Subcutaneous abdominal adipose tissue (tissue), 5 donors: ENCODE data around the gene SDSL.

ENCODE experiments used
- H3K27ac ChIP-seq: one replicate; pipeline ENCODE4 v1.7.0; 2013; ENCODE audit warnings: low read depth, mild to moderate bottlenecking, inconsistent platforms, low read length, moderate library complexity
- H3K27me3 ChIP-seq, 5 donors: one replicate each; pipeline ENCODE4 v1.7.0; 2013; ENCODE audit warnings: low read length in 5 of 5, inconsistent platforms in 1 of 5; ENCODE audit not compliant: control insufficient read depth in 5 of 5, insufficient read depth in 4 of 5
- H3K36me3 ChIP-seq, 5 donors: one replicate each; pipeline ENCODE4 v1.7.0; 2013; ENCODE audit warnings: low read length in 5 of 5; ENCODE audit not compliant: control insufficient read depth in 5 of 5, insufficient read depth in 5 of 5
- H3K4me1 ChIP-seq, 5 donors: one replicate each; pipeline ENCODE4 v1.7.0; 2013; ENCODE audit warnings: low read length in 5 of 5, mild to moderate bottlenecking in 3 of 5, moderate library complexity in 1 of 5; ENCODE audit not compliant: control insufficient read depth in 5 of 5, insufficient read depth in 5 of 5
- H3K4me3 ChIP-seq, 5 donors: one replicate each; pipeline ENCODE4 v1.7.0; 2013; ENCODE audit warnings: low read length in 5 of 5, low read depth in 1 of 5
- H3K9ac ChIP-seq, 5 donors: one replicate each; pipeline ENCODE4 v1.7.0; 2013; ENCODE audit warnings: low read length in 5 of 5, mild to moderate bottlenecking in 4 of 5, moderate library complexity in 3 of 5
- H3K9me3 ChIP-seq, 5 donors: one replicate each; pipeline ENCODE4 v1.7.0; 2013; ENCODE audit warnings: low read length in 5 of 5; ENCODE audit not compliant: control insufficient read depth in 5 of 5
- donor health status: healthy.
- donor health status: healthy.
- donor health status: healthy.
- donor health status: healthy.
- donor health status: healthy.

SDSL gene

DNA sequence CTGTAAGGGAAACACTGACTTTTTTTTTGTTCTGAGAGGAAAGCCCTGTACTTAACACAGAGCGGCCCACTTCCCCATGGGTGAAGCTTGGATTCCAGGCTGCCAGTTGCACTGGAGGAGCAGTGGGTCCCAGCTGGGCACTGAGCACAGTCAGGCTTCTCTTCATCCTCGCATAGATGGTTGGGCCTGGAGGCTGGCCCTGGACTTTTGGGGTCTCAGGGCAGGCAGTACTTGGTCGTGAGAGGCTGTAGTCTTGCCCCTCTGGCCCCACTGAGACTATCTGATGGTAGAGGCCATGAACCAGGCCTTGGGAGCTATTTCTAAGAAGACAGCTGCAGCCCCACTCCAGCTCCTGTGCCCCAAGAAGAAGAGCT, 55.6 kb downstream of the SDSL start:
- peaks cover 66 to 79% (median 69%) of the 10 kb centered on the region in 5 donors for H3K27me3 ChIP-seq
- peaks cover 0 to 5% (median 0%) of the 10 kb centered on the region in 5 donors for H3K9me3 ChIP-seq
- H3K4me3 ChIP-seq = no peak overlapping the region
- H3K36me3 ChIP-seq = no peaks in the 10 kb centered on the region
- peaks cover 0 to 4% (median 0%) of the 10 kb centered on the region in 5 donors for H3K4me1 ChIP-seq
- no peak overlapping the region for H3K27ac ChIP-seq
- H3K9ac ChIP-seq = no peak overlapping the region

DNA sequence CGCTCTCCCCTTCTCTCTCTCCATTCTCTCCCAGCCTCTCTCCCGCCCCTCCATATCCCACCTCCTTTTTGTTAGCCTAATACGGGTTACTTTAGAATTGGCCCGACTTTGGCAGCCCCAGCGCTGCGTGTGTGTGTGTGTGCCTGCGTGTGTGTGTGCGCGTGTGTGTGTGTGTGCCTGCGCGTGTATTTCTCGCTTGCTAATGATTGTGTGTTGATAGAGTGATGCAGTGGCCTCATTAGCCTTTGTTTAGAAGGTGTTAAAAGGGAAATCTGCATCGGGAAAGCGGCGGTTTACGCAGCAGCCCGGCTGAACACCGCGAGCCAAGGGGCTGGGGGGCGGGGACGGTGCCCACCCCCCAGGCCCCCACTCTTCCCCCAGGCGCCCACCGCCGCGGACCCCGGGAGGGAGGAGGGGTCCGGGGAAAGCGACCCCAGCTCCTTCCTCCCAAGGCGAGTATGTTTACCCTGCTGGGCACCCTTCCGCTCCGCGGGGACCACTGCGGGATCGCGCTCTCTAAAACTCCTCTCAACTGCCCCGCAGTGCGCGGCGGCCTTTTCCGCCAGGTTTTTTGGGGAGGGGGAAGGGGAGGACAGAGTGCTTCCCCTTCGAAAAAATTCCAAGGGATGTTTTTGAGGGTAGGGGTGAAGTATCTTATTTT, 56.3 kb downstream of the SDSL start:
- no peak overlapping the region for H3K27ac ChIP-seq
- H3K4me3 ChIP-seq = no peak overlapping the region
- H3K9ac ChIP-seq = no peak overlapping the region
- H3K27me3 ChIP-seq = peaks cover 64 to 80% (median 68%) of the 10 kb centered on the region in 5 donors
- H3K36me3 ChIP-seq = no peaks in the 10 kb centered on the region
- peaks cover 0 to 4% (median 0%) of the 10 kb centered on the region in 5 donors for H3K4me1 ChIP-seq
- peaks cover 0 to 5% (median 0%) of the 10 kb centered on the region in 5 donors for H3K9me3 ChIP-seq

DNA sequence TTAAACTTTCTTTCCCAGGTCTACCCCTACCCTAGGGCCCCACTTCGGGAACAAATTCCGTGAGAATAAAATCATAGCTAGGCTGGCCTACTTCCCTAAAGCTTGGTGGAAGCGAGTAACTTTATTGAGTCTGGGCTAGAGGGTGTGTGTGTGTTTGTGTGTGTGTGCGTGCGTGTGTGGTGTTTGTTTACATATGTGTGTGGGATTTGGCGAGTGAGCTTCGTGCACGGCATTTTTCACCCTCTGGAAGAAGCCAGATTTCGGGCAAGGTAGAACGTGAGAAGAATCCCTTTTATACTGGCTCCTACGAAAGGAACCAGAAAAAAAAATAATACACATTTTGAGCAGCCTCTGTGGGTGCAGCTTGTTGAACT, 57.0 kb downstream of the SDSL start:
- no peaks in the 10 kb centered on the region for H3K36me3 ChIP-seq
- H3K27me3 ChIP-seq = peaks cover 63 to 77% (median 67%) of the 10 kb centered on the region in 5 donors
- H3K9ac ChIP-seq = no peak overlapping the region
- H3K4me1 ChIP-seq = peaks cover 0 to 3% (median 0%) of the 10 kb centered on the region in 5 donors
- peaks cover 0 to 5% (median 0%) of the 10 kb centered on the region in 5 donors for H3K9me3 ChIP-seq
- H3K4me3 ChIP-seq = no peak overlapping the region
- H3K27ac ChIP-seq = no peak overlapping the region

DNA sequence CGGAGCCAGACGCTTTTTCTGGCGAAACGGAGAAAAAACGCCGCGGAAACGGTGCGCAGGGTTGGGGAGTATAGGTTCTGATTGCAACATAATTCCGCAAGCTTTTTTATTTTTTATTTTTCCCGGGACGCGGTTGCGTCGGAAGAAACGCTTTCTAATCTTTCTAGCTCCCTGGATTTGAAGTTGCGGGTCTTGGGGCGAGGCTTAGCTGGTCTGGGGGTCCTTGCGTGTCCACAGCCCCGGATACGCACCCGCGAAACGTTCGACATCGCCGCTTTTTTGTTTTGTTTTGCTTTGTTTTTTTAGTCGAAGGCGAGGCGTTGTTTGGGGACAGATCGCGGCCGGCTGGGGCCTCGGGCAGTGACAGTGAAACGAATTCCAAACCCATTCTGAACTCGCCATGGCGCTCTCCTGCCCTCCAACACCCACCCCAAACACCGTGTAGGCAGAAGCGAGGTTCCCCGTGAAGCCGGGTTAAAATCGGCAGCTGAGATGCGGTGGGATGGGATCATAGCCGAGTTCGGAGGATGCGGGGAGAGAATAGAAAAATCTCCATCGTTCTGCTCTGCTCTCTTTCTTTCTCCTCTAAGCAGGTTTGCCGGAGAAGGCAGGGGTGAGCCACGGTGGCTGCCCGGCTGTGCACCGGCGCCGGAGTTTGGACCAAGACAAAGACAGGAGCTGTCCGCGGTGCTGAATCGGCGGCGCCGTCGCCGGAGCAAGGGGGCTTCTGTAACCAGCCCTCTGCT, 57.6 kb downstream of the SDSL start:
- Histone ChIP-seq H3K9me3 (peaks cover 0 to 5% (median 0%) of the 10 kb centered on the region in 5 donors), H3K4me3 (no peak overlapping the region), H3K27ac (no peak overlapping the region), H3K9ac (no peak overlapping the region), H3K27me3 (peaks cover 57 to 74% (median 63%) of the 10 kb centered on the region in 5 donors), H3K36me3 (no peaks in the 10 kb centered on the region), H3K4me1 (peaks cover 0 to 3% (median 0%) of the 10 kb centered on the region in 5 donors)

DNA sequence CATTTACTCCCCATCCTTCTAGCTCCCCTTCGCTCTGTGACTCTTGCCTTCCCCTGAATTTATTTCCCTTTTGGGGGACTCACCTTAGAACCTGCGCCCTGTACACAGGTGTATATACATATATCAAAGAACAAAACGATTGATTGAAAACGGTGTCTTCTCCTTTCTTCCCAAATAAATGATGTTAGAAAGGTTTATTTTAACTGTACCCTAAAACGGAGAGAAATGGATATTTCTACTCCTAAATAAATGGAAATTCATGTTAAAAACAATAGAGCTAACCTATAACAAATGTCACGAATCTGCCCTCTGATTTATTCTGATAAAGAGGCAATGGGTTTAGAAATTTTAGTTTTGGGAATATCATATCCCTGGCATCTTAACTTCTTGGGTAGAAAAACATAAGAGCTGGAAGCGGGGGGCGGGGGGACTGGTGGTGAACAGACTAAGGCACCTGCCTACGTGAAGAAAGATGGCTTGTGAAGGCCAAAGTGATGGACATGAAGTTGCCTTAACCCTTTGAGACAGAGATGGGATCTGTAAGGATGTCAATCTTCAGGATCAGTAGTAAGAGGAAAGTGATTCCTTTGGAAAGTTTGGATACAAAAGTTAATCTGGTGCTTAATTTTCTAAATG, 58.3 kb downstream of the SDSL start:
- Histone ChIP-seq H3K9ac (no peak overlapping the region), H3K36me3 (no peaks in the 10 kb centered on the region), H3K9me3 (peaks cover 0 to 5% (median 0%) of the 10 kb centered on the region in 5 donors), H3K27ac (no peak overlapping the region), H3K27me3 (peaks cover 52 to 74% (median 56%) of the 10 kb centered on the region in 5 donors), H3K4me1 (peaks cover 0 to 3% (median 0%) of the 10 kb centered on the region in 5 donors), H3K4me3 (no peak overlapping the region)

DNA sequence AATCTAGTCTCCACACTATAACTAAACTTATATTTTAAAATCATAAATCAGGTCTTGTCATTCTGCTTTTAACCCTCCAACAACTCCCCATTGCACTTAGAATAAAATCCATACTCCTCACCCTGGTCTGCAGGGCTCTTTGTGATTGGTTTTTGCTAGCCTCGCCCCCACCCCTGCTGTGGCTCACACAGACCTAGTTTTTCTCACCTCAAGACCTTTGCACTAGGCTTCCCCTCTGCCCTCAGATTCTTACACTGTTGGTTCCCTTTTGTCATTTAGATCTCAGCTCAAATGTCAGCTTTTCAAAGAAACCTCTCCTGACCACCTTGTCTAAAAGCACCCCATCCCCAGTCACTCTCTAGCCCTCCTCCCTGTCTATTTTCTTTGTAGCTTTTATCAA, 60.2 kb downstream of the SDSL start:
- Histone ChIP-seq H3K36me3 (no peaks in the 10 kb centered on the region), H3K27me3 (peaks cover 47 to 66% (median 53%) of the 10 kb centered on the region in 5 donors), H3K4me1 (peaks cover 0 to 3% (median 0%) of the 10 kb centered on the region in 5 donors), H3K9ac (no peak overlapping the region), H3K27ac (no peak overlapping the region), H3K9me3 (peaks cover 0 to 5% (median 0%) of the 10 kb centered on the region in 5 donors), H3K4me3 (no peak overlapping the region)

DNA sequence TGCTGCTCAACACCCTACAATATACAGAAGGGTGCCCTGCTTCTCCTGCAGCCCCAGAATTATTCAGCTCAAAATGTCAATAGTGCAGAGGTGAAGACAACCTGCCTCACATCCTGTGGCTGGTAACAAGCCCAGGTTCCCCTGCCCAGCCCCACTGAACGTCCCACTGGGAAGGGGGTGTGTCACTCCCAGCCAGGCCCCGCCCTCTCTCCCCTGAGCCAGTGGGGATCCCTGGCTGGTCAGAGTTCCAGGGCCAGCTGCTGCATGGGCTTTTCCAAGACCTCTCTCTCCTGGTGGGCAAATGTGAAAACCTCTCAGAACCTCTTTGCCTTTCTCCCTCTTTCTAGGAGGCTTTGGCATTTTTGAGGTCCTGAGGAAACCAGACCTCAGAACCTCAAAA, 63.1 kb downstream of the SDSL start:
- H3K4me3 ChIP-seq = no peak overlapping the region
- no peaks in the 10 kb centered on the region for H3K36me3 ChIP-seq
- H3K9ac ChIP-seq = no peak overlapping the region
- no peak overlapping the region for H3K27ac ChIP-seq
- H3K27me3 ChIP-seq = peaks cover 24 to 47% (median 36%) of the 10 kb centered on the region in 5 donors
- H3K9me3 ChIP-seq = peaks cover 0 to 5% (median 0%) of the 10 kb centered on the region in 5 donors
- no peaks in the 10 kb centered on the region for H3K4me1 ChIP-seq

DNA sequence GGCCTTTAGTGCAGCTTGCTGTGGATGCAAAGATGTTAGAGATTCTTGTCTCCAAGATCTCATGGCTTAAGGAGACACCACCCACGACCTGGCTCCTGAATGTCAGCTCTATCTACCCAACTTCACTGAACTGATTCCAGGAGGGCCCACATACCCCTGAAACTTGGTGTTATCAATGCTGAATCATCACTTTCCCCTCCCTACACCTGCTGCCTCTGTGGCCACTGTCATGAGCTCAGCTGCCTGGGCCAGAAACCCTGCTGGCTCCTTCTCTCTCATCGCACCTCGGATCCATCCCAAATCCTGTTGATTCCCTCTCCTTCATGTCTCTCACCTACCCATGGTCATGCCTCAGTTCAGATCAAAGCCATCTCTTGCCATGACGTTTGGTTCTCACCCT, 64.5 kb downstream of the SDSL start:
- Histone ChIP-seq H3K27me3 (peaks cover 14 to 38% (median 33%) of the 10 kb centered on the region in 5 donors), H3K4me1 (no peaks in the 10 kb centered on the region), H3K36me3 (no peaks in the 10 kb centered on the region), H3K4me3 (no peak overlapping the region), H3K9ac (no peak overlapping the region), H3K27ac (no peak overlapping the region), H3K9me3 (no peaks in the 10 kb centered on the region)
